Uterus (tissue), 4 donors: ENCODE measurements around the gene ALDH1A3. TPM values are rescaled to one million over a fixed set of nuclear protein-coding genes. Genes with fewer than 3 reads are reported as not detected.

Experiments used
- DNase-seq, 2 donors: peaks; one replicate each; pipeline ENCODE4 v3.0.0-alpha.2; 2019 to 2020
- H3K27ac ChIP-seq, 2 donors: fragments of 200-600 bp; sonication (generic); 1 replicate in 1 of 2; 2 replicates in 1 of 2; pipeline ENCODE4 v1.5.1; 2016 to 2018
- H3K27me3 ChIP-seq, 2 donors: fragments of 200-600 bp; sonication (generic); one replicate each; pipeline ENCODE4 v1.5.1; 2018 to 2019; ENCODE audit warnings: control low read depth in 1 of 2
- H3K36me3 ChIP-seq, 2 donors: fragments of 200-600 bp; sonication (generic); one replicate each; pipeline ENCODE4 v1.5.1; 2019; ENCODE audit warnings: control low read depth in 1 of 2
- H3K4me1 ChIP-seq, 2 donors: fragments of 200-600 bp; sonication (generic); one replicate each; pipeline ENCODE4 v1.5.1; 2018 to 2019; ENCODE audit warnings: control low read depth in 1 of 2
- H3K4me3 ChIP-seq, 2 donors: fragments of 200-600 bp; sonication (generic); 1 replicate in 1 of 2; 2 replicates in 1 of 2; pipeline ENCODE4 v1.5.1; 2018 to 2019; ENCODE audit warnings: mild to moderate bottlenecking in 1 of 2
- H3K9me3 ChIP-seq, 2 donors: fragments of 200-600 bp; sonication (generic); one replicate each; pipeline ENCODE4 v1.5.1; 2019; ENCODE audit warnings: control low read depth in 1 of 2
- POLR2A ChIP-seq, 2 donors: fragments of 450-650 bp; IDR thresholded peaks; one replicate each; pipeline ENCODE4 v1.6.1; 2016; ENCODE audit warnings: antibody characterized with exemption in 2 of 2, mild to moderate bottlenecking in 1 of 2, moderate library complexity in 1 of 2
- intact Hi-C: fragments of 100-400 bp; cut with DNase I; formaldehyde crosslinking; loops from one replicate; pipeline ENCODE4 v1.15.1; 2023; ENCODE audit warnings: low total_unique reads
- total RNA-seq, 4 donors: library from RNA; depleted of rRNA in 3 of 4; stranded (reverse); fragments of >200 nt in 3 of 4; gene quantifications; one replicate each; pipeline versions ENCODE4 v1.1.0 to v1.2.4, GENCODE V29; 2014 to 2023
- TF ChIP-seq, protein P1 (sequence below), 4 experiments: fragments of 200-600 bp in 2 of 4; fragments of 450-650 bp in 2 of 4; sonication (generic) in 2 of 4; IDR thresholded peaks; one replicate each; pipeline ENCODE4 v1.5.1; 2016 to 2019; ENCODE audit warnings: antibody characterized with exemption in 4 of 4, mild to moderate bottlenecking in 2 of 4, moderate library complexity in 1 of 4
- donor health status: DM: yes; HTN: yes; CAD: no.

ALDH1A3 gene
- total RNA-seq, 4 donors from 2014 or later, result 15.6 to 55.2 (median 26.4) TPM

- Histone ChIP-seq H3K27me3 (no peaks in the 10 kb centered on the region), H3K4me1 (no peaks in the 10 kb centered on the region), H3K9me3 (no peaks in the 10 kb centered on the region), H3K27ac (no peak overlapping the region), H3K4me3 (no peak overlapping the region), H3K36me3 (no peaks in the 10 kb centered on the region)
- intact Hi-C loops, result no loop called here
- no peak for TF ChIP-seq POLR2A (IDR thresholded peaks at IDR 0.05)
- TF ChIP-seq, protein P1, sequence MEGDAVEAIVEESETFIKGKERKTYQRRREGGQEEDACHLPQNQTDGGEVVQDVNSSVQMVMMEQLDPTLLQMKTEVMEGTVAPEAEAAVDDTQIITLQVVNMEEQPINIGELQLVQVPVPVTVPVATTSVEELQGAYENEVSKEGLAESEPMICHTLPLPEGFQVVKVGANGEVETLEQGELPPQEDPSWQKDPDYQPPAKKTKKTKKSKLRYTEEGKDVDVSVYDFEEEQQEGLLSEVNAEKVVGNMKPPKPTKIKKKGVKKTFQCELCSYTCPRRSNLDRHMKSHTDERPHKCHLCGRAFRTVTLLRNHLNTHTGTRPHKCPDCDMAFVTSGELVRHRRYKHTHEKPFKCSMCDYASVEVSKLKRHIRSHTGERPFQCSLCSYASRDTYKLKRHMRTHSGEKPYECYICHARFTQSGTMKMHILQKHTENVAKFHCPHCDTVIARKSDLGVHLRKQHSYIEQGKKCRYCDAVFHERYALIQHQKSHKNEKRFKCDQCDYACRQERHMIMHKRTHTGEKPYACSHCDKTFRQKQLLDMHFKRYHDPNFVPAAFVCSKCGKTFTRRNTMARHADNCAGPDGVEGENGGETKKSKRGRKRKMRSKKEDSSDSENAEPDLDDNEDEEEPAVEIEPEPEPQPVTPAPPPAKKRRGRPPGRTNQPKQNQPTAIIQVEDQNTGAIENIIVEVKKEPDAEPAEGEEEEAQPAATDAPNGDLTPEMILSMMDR (IDR thresholded peaks at IDR 0.05), result no peak
- no peak for DNase-seq
Observed at GRCh38 chr15:100931143-100931890, 51.7 kb downstream of the ALDH1A3 start.

DNA sequence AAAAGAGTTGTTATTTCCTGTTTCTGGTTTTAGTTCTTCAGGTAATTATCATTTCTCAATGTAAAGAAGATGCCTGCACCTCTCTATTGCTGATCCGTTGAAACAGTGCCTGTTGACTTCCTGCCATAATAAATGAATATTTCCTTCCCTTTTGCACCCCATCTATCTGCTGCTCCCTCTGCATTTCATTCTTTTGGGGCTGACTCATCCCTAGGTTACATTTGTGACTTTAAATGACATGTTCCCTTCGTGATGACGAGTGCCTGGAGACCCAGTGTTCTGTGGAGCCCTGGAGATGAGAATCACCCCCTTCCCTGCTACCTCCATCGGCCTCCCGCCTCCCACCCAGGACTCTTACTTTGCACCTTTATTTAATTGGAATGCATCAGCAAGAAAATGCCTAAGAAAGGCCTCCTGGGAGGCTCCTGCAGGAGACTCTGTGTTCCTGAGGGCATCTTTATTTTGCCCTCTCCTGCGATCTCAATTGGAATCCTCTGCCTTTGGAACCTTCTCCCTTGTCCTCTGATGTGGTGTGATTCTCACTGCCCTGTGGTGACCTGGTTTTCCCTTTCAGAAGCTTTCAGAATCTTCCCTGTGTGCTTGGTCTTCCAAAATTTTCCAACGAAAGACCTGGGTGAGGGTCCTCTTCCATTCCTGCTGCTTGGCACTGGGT, 53.2 kb downstream of the ALDH1A3 start:
- no peak for DNase-seq
- TF ChIP-seq, protein P1 (IDR thresholded peaks at IDR 0.05), result no peak
- no peak for TF ChIP-seq POLR2A (IDR thresholded peaks at IDR 0.05)
- Histone ChIP-seq H3K4me1 (no peaks in the 10 kb centered on the region), H3K36me3 (no peaks in the 10 kb centered on the region), H3K27ac (no peak overlapping the region), H3K27me3 (no peaks in the 10 kb centered on the region), H3K9me3 (peaks cover 0 to 4% of the 10 kb centered on the region in 2 donors), H3K4me3 (no peak overlapping the region)
- intact Hi-C loops, result no loop called here

DNA sequence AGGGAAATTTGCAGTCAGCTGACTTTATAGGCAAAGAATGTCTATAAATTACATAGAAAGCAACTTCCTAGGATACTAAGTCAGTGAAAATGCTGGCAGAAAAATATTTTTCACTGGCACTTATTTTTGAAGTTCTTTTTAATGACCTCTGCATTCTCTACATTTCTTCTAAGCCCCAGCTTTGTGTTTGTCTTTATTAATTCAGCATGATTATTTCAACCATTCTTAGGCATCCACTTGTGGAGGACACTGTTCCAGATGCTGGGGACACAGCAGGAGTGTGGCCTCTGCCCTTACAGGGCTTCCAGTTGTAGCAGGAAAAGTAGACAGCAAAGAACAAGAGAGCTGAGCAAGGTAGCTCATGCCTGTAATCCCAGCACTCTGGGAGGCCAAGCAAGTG, 54.5 kb downstream of the ALDH1A3 start:
- H3K27me3 ChIP-seq, result no peaks in the 10 kb centered on the region
- H3K27ac ChIP-seq, result no peak overlapping the region
- DNase-seq, result no peak
- intact Hi-C loops, result no loop called here
- H3K4me3 ChIP-seq, result no peak overlapping the region
- no peaks in the 10 kb centered on the region for H3K4me1 ChIP-seq
- peaks cover 0 to 4% of the 10 kb centered on the region in 2 donors for H3K9me3 ChIP-seq
- H3K36me3 ChIP-seq, result no peaks in the 10 kb centered on the region
- TF ChIP-seq POLR2A (IDR thresholded peaks at IDR 0.05), result no peak
- TF ChIP-seq, protein P1 (IDR thresholded peaks at IDR 0.05), result no peak

- no peak for DNase-seq
- Histone ChIP-seq H3K27me3 (no peaks in the 10 kb centered on the region), H3K27ac (no peak overlapping the region), H3K4me1 (no peaks in the 10 kb centered on the region), H3K9me3 (peaks cover 0 to 4% of the 10 kb centered on the region in 2 donors), H3K4me3 (no peak overlapping the region), H3K36me3 (no peaks in the 10 kb centered on the region)
- intact Hi-C loops, result no loop called here
- TF ChIP-seq, protein P1 (IDR thresholded peaks at IDR 0.05), result no peak
- no peak for TF ChIP-seq POLR2A (IDR thresholded peaks at IDR 0.05)
Observed at GRCh38 chr15:100934726-100935125, 55.1 kb downstream of the ALDH1A3 start.

DNA sequence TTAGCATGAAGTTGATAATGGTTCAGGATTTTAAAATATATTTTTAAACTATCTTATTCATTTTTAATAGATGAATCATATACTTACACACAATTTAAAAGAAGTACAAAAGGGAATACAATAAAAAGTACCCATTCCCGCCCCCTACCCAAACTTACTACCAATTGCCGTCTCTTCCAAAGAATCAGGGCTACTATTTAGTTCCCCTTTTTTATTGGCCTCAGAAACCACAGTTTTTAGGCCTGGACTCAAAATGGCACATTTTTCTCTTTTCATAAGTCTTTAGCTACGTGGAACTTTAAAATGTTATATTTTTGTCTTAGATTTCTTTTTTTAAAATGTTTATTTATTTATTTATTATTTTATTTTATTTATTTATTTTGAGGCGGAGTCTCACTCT, 57.5 kb downstream of the ALDH1A3 start:
- TF ChIP-seq, protein P1 (IDR thresholded peaks at IDR 0.05), result no peak
- TF ChIP-seq POLR2A (IDR thresholded peaks at IDR 0.05), result no peak
- intact Hi-C loops, result no loop called here
- no peaks in the 10 kb centered on the region for H3K4me1 ChIP-seq
- no peaks in the 10 kb centered on the region for H3K36me3 ChIP-seq
- H3K27ac ChIP-seq, result no peak overlapping the region
- no peak overlapping the region for H3K4me3 ChIP-seq
- no peak for DNase-seq
- H3K9me3 ChIP-seq, result peaks cover 0 to 4% of the 10 kb centered on the region in 2 donors
- no peaks in the 10 kb centered on the region for H3K27me3 ChIP-seq
